ENCODE data around the gene HIBCH. TPM values are rescaled to one million over a fixed set of nuclear protein-coding genes. Genes with fewer than 3 reads are reported as not detected.

Gene HIBCH
- total RNA-seq, 4 donors from 2014 or later, result 27.5 to 40.1 (median 32.7) TPM

DNA sequence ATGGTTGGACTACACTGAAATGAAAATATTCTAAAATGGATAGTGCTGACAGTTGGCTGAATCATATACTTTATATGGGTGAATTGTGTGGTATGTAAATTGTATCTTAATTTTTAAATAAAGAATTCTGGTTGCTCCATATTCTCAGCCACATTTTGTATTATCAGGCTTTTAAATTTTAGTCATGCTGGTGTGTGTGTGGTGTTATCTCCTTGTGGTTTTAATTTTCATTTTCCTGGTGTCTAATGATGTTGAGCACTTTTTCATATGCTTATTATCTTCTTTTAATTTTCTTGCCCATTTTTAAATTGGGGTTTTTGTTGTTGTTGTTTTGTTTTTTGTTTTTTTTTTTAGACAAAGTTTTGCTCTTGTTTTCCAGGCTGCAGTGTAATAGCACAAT is 3.8 kb upstream of the HIBCH start:
- Histone ChIP-seq H3K4me1 (peaks cover 3 to 12% of the 10 kb centered on the region in 2 donors), H3K36me3 (no peaks in the 10 kb centered on the region), H3K27me3 (no peaks in the 10 kb centered on the region), H3K4me3 (replicated peaks in 1 of 3) (no peak overlapping the region), H3K27ac (no peak overlapping the region), H3K9me3 (no peaks in the 10 kb centered on the region)
- DNase-seq, result no peak
- TF ChIP-seq POLR2A (IDR thresholded peaks at IDR 0.05) (no peak), CTCF (IDR thresholded peaks at IDR 0.05) (no peak)
- intact Hi-C loops (cut with DNase I), result no loop called here

DNA sequence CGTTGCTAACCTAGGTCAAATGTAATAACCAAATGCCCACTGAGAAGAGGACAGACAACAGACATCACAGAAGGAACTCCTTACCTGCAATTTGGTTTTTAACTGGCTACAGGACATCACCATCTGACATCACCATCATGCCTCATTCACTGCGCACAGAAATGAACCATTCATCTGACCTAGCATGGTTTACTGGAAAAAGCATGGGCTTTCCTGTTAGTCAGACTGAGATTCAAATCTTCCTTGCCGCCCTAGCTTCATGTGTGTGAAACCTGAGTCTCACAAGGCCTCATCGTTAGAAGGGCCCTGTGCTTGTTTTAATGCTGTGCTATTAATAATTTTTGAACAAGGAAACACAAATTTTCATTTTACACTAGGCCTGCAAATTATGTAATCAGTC is 1.1 kb upstream of the HIBCH start:
- DNase-seq, result no peak
- peak overlapping the region in 2 of 3 donors; percentile 93 to 100 for H3K27ac ChIP-seq
- intact Hi-C loops (cut with DNase I), result no loop called here
- H3K36me3 ChIP-seq, result no peaks in the 10 kb centered on the region
- peaks cover 11 to 21% of the 10 kb centered on the region in 2 donors for H3K4me1 ChIP-seq
- H3K9me3 ChIP-seq, result no peaks in the 10 kb centered on the region
- no peak overlapping the region for H3K4me3 ChIP-seq (replicated peaks in 1 of 3)
- WGBS, 2 donors, result 94 to 95% methylated on average over 4 of the region's 4 CpGs
- no peaks in the 10 kb centered on the region for H3K27me3 ChIP-seq
- no peak for TF ChIP-seq POLR2A (IDR thresholded peaks at IDR 0.05)
- TF ChIP-seq CTCF (IDR thresholded peaks at IDR 0.05), result no peak

- DNase-seq, result peak; percentile 34 to 42
- intact Hi-C loops (cut with DNase I), result no loop called here
- Histone ChIP-seq H3K36me3 (no peaks in the 10 kb centered on the region), H3K9me3 (no peaks in the 10 kb centered on the region), H3K27me3 (no peaks in the 10 kb centered on the region), H3K4me3 (replicated peaks in 1 of 3) (peak overlapping the region in 2 of 3 donors; percentile 32 to 57), H3K4me1 (peaks cover 25 to 28% of the 10 kb centered on the region in 2 donors), H3K27ac (peak overlapping the region; percentile 51 to 100 (median 93))
- 3 to 5% methylated on average over 12 of the region's 12 CpGs for WGBS, 2 donors
- TF ChIP-seq CTCF (IDR thresholded peaks at IDR 0.05) (no peak), POLR2A (IDR thresholded peaks at IDR 0.05) (no peak)
These were observed 583 bp downstream of the HIBCH start for GRCh38 chr2:190318931-190319554.

GRCh38 chr2:190318514-190318913 is 1.1 kb downstream of the HIBCH start:
- H3K4me1 ChIP-seq, result peaks cover 25 to 33% of the 10 kb centered on the region in 2 donors
- DNase-seq, result no peak
- 30 to 43% methylated on average over 4 of the region's 4 CpGs for WGBS, 2 donors
- no peaks in the 10 kb centered on the region for H3K27me3 ChIP-seq
- TF ChIP-seq POLR2A (IDR thresholded peaks at IDR 0.05) (no peak), CTCF (IDR thresholded peaks at IDR 0.05) (no peak)
- H3K4me3 ChIP-seq (replicated peaks in 1 of 3), result peak overlapping the region in 1 of 3 donors; percentile 57
- peak overlapping the region; percentile 51 to 100 (median 93) for H3K27ac ChIP-seq
- intact Hi-C loops (cut with DNase I), result no loop called here
- H3K36me3 ChIP-seq, result no peaks in the 10 kb centered on the region
- H3K9me3 ChIP-seq, result no peaks in the 10 kb centered on the region

- TF ChIP-seq CTCF (IDR thresholded peaks at IDR 0.05), result no peak
- no peak for TF ChIP-seq POLR2A (IDR thresholded peaks at IDR 0.05)
- 46% methylated on average over 2 of the region's 2 CpGs for WGBS, 2 donors
- no peak overlapping the region for H3K4me3 ChIP-seq (replicated peaks in 1 of 3)
- H3K27ac ChIP-seq, result peak overlapping the region in 1 of 3 donors; percentile 0
- no peak for DNase-seq
- H3K4me1 ChIP-seq, result peaks cover 31 to 49% of the 10 kb centered on the region in 2 donors
- H3K27me3 ChIP-seq, result no peaks in the 10 kb centered on the region
- intact Hi-C loops (cut with DNase I), result no loop called here
- no peaks in the 10 kb centered on the region for H3K36me3 ChIP-seq
- no peaks in the 10 kb centered on the region for H3K9me3 ChIP-seq
These were observed 4.4 kb downstream of the HIBCH start for GRCh38 chr2:190315273-190315672.
